ENCODE results near the gene ABCF3.

Gene ABCF3

DNA sequence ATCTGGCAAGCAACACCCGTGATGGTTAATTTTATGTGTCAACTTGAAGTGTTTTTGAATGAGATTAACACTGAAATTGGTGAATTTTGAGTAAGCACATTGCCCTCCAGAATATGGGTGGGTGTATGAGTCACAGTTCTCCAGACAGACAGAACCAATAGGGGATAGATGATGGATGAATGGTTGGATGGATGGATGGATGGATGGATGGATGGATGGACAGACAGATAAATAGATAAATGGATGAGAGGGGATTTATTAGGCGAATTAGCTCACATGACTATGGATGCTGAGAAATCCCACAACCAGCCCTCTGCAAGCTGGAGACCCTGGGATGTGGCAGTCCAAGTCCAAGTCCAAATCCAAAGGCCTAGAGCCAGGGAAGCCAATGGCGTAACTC is 37.9 kb downstream of the ABCF3 start:
- H3K9me3 ChIP-seq (ENCODE audit: control insufficient read depth, insufficient read depth, low read depth, low read length) = no peaks in the 10 kb centered on the region
- ChIA-PET CTCF (interaction anchor here (0.7 kb wide), 1 partner anchor 15 kb away, joined by 3 read pairs; no protein-coding TSS in a partner anchor), POLR2A (no interaction called here)
- H3K4me1 ChIP-seq (ENCODE audit: control insufficient read depth, insufficient read depth, low read length) = no peaks in the 10 kb centered on the region
- peak; percentile 65; the same call in 1 of the 2 replicates for TF ChIP-seq ZNF366 (tag by site-specific recombination; conservative IDR thresholded peaks at IDR 0.05)
- TF ChIP-seq, protein P1, sequence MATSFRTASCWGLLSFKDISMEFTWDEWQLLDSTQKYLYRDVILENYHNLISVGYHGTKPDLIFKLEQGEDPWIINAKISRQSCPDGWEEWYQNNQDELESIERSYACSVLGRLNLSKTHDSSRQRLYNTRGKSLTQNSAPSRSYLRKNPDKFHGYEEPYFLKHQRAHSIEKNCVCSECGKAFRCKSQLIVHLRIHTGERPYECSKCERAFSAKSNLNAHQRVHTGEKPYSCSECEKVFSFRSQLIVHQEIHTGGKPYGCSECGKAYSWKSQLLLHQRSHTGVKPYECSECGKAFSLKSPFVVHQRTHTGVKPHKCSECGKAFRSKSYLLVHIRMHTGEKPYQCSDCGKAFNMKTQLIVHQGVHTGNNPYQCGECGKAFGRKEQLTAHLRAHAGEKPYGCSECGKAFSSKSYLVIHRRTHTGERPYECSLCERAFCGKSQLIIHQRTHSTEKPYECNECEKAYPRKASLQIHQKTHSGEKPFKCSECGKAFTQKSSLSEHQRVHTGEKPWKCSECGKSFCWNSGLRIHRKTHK (tag by site-specific recombination; IDR thresholded peaks at IDR 0.05) = no peak
- TF ChIP-seq ZBTB17 (tag by site-specific recombination; IDR thresholded peaks at IDR 0.05) = peak; percentile 64
- no peak overlapping the region for H3K4me3 ChIP-seq (ENCODE audit: low read depth, low read length)
- no peaks in the 10 kb centered on the region for H3K36me3 ChIP-seq (ENCODE audit: control insufficient read depth in 2 of 2, insufficient read depth in 1 of 2, low read length in 2 of 2)
- no peak overlapping the region for H3K27ac ChIP-seq (ENCODE audit: extremely low read depth, low read depth, low read length)

DNA sequence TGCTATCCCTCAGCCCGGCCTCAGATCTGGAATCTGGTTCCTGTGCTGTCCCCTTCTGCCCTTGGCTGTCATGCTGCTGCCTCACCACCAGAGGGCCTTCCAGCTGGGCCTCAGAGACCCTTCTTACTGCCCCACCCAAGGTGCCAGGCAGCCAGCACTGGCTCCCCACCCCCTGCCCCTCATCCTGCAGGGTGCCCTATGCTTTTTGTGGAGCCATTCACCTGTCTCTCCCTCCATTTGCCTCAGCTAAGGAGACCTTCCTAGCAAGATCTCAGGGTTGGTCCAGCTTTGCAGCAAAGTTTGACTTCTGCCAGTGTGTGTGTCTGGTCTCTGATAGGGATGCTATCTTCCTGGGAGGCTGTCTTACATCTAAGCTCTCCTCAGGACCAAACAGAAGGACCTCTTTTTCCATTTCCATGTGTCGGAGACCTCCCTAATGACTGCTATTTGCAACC is 41.5 kb downstream of the ABCF3 start:
- ChIA-PET POLR2A (interaction anchor here (0.6 kb wide), 1 partner anchor 29 kb away, joined by 3 read pairs; no protein-coding TSS in a partner anchor), CTCF (interaction anchor here (0.5 to 4.4 kb wide), 30 partner anchors 10 to 824 kb away, joined by 3 to 66 read pairs (median 4); no protein-coding TSS in a partner anchor)
- Histone ChIP-seq H3K27ac (ENCODE audit: extremely low read depth, low read depth, low read length) (no peak overlapping the region), H3K36me3 (ENCODE audit: control insufficient read depth in 2 of 2, insufficient read depth in 1 of 2, low read length in 2 of 2) (no peaks in the 10 kb centered on the region), H3K9me3 (ENCODE audit: control insufficient read depth, insufficient read depth, low read depth, low read length) (no peaks in the 10 kb centered on the region), H3K4me3 (ENCODE audit: low read depth, low read length) (no peak overlapping the region), H3K4me1 (ENCODE audit: control insufficient read depth, insufficient read depth, low read length) (no peaks in the 10 kb centered on the region)
- TF ChIP-seq GFI1B (tag by site-specific recombination; IDR thresholded peaks at IDR 0.05) (no peak), ZNF157 (tag by site-specific recombination; IDR thresholded peaks at IDR 0.05) (no peak), ZNF174 (tag by site-specific recombination; IDR thresholded peaks at IDR 0.05) (no peak), ZNF660 (tag by site-specific recombination; IDR thresholded peaks at IDR 0.05) (0 out of 2 replicates have a peak, but pooled peaks have one; percentile 24), ZFP3 (tag by site-specific recombination; IDR thresholded peaks at IDR 0.05; ENCODE audit: low read depth) (no peak), ZNF169 (tag by site-specific recombination; IDR thresholded peaks at IDR 0.05) (no peak), ZNF549 (tag by site-specific recombination; IDR thresholded peaks at IDR 0.05) (no peak), IKZF3 (tag by site-specific recombination; IDR thresholded peaks at IDR 0.05) (no peak), ZNF501 (tag by site-specific recombination; IDR thresholded peaks at IDR 0.05) (no peak), ZNF239 (tag by site-specific recombination; IDR thresholded peaks at IDR 0.05) (no peak), WT1 (tag by site-specific recombination; IDR thresholded peaks at IDR 0.05) (no peak), ZSCAN30 (tag by site-specific recombination; IDR thresholded peaks at IDR 0.05) (0 out of 2 replicates have a peak, but pooled peaks have one; percentile 61), ZNF654 (tag by site-specific recombination; IDR thresholded peaks at IDR 0.05; ENCODE audit: low read depth) (peak; percentile 25), ZNF561 (tag by site-specific recombination; IDR thresholded peaks at IDR 0.05; ENCODE audit: borderline replicate concordance) (no peak), ZNF19 (tag by site-specific recombination; IDR thresholded peaks at IDR 0.05; ENCODE audit: low read depth) (no peak), ZNF114 (tag by site-specific recombination; IDR thresholded peaks at IDR 0.05) (no peak)
- TF ChIP-seq, protein P2, sequence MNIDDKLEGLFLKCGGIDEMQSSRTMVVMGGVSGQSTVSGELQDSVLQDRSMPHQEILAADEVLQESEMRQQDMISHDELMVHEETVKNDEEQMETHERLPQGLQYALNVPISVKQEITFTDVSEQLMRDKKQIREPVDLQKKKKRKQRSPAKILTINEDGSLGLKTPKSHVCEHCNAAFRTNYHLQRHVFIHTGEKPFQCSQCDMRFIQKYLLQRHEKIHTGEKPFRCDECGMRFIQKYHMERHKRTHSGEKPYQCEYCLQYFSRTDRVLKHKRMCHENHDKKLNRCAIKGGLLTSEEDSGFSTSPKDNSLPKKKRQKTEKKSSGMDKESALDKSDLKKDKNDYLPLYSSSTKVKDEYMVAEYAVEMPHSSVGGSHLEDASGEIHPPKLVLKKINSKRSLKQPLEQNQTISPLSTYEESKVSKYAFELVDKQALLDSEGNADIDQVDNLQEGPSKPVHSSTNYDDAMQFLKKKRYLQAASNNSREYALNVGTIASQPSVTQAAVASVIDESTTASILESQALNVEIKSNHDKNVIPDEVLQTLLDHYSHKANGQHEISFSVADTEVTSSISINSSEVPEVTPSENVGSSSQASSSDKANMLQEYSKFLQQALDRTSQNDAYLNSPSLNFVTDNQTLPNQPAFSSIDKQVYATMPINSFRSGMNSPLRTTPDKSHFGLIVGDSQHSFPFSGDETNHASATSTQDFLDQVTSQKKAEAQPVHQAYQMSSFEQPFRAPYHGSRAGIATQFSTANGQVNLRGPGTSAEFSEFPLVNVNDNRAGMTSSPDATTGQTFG (tag by site-specific recombination; IDR thresholded peaks at IDR 0.05; ENCODE audit: borderline replicate concordance) = no peak
- TF ChIP-seq, protein P3, sequence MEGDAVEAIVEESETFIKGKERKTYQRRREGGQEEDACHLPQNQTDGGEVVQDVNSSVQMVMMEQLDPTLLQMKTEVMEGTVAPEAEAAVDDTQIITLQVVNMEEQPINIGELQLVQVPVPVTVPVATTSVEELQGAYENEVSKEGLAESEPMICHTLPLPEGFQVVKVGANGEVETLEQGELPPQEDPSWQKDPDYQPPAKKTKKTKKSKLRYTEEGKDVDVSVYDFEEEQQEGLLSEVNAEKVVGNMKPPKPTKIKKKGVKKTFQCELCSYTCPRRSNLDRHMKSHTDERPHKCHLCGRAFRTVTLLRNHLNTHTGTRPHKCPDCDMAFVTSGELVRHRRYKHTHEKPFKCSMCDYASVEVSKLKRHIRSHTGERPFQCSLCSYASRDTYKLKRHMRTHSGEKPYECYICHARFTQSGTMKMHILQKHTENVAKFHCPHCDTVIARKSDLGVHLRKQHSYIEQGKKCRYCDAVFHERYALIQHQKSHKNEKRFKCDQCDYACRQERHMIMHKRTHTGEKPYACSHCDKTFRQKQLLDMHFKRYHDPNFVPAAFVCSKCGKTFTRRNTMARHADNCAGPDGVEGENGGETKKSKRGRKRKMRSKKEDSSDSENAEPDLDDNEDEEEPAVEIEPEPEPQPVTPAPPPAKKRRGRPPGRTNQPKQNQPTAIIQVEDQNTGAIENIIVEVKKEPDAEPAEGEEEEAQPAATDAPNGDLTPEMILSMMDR (tag by site-specific recombination; IDR thresholded peaks at IDR 0.05) = no peak
- TF ChIP-seq, protein P4, sequence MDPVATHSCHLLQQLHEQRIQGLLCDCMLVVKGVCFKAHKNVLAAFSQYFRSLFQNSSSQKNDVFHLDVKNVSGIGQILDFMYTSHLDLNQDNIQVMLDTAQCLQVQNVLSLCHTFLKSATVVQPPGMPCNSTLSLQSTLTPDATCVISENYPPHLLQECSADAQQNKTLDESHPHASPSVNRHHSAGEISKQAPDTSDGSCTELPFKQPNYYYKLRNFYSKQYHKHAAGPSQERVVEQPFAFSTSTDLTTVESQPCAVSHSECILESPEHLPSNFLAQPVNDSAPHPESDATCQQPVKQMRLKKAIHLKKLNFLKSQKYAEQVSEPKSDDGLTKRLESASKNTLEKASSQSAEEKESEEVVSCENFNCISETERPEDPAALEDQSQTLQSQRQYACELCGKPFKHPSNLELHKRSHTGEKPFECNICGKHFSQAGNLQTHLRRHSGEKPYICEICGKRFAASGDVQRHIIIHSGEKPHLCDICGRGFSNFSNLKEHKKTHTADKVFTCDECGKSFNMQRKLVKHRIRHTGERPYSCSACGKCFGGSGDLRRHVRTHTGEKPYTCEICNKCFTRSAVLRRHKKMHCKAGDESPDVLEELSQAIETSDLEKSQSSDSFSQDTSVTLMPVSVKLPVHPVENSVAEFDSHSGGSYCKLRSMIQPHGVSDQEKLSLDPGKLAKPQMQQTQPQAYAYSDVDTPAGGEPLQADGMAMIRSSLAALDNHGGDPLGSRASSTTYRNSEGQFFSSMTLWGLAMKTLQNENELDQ (tag by site-specific recombination; IDR thresholded peaks at IDR 0.05; ENCODE audit: low read depth) = no peak
- TF ChIP-seq, protein P5, sequence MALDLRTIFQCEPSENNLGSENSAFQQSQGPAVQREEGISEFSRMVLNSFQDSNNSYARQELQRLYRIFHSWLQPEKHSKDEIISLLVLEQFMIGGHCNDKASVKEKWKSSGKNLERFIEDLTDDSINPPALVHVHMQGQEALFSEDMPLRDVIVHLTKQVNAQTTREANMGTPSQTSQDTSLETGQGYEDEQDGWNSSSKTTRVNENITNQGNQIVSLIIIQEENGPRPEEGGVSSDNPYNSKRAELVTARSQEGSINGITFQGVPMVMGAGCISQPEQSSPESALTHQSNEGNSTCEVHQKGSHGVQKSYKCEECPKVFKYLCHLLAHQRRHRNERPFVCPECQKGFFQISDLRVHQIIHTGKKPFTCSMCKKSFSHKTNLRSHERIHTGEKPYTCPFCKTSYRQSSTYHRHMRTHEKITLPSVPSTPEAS (tag by site-specific recombination; IDR thresholded peaks at IDR 0.05) = peak; percentile 28; the same call in 1 of the 2 replicates
- TF ChIP-seq, protein P6, sequence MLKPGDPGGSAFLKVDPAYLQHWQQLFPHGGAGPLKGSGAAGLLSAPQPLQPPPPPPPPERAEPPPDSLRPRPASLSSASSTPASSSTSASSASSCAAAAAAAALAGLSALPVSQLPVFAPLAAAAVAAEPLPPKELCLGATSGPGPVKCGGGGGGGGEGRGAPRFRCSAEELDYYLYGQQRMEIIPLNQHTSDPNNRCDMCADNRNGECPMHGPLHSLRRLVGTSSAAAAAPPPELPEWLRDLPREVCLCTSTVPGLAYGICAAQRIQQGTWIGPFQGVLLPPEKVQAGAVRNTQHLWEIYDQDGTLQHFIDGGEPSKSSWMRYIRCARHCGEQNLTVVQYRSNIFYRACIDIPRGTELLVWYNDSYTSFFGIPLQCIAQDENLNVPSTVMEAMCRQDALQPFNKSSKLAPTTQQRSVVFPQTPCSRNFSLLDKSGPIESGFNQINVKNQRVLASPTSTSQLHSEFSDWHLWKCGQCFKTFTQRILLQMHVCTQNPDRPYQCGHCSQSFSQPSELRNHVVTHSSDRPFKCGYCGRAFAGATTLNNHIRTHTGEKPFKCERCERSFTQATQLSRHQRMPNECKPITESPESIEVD (tag by site-specific recombination; IDR thresholded peaks at IDR 0.05) = no peak
